Measurements from ENCODE around the gene CDC37.
"Not testable (repeated sequence)": the region's sequence is repeated elsewhere in the genome, so short reads cannot be mapped to it uniquely, and the experiment has no call there.

DNA sequence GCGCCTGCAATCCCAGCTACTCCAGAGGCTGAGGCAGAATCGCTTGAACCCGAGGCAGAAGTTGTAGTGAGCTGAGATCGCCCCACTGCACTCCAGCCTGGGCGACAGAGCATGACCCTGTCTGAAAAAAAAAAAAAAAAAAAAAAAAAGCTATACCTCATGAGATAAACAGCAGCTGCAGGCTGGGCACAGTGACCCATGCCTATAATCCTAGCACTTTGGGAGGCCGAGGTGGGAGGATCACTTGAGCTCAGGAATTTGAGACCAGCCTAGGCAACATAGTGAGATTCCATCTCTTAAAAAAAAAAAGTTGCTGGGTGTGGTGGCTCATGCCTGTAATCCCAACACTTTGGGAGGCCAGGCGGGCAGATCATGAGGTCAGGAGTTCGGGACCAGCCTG is 4.0 kb downstream of the CDC37 start:
- TF ChIP-seq CTCF (IDR thresholded peaks at IDR 0.05 in 2 of 3, conservative IDR thresholded peaks at IDR 0.05 in 1 of 3; ENCODE audit: borderline replicate concordance in 1 of 3, insufficient read depth in 1 of 3, low read depth in 2 of 3, low read length in 2 of 3); EZH2 (IDR thresholded peaks at IDR 0.05); YY1 (IDR thresholded peaks at IDR 0.05; ENCODE audit: extremely low read depth, insufficient replicate concordance, low read depth, low read length); CEBPB (IDR thresholded peaks at IDR 0.05; ENCODE audit: low read depth); RAD21 (IDR thresholded peaks at IDR 0.05; ENCODE audit: low read depth); POLR2A (IDR thresholded peaks at IDR 0.05; ENCODE audit: borderline replicate concordance, extremely low read depth, insufficient read depth, insufficient read length); SP1 (IDR thresholded peaks at IDR 0.05; ENCODE audit: low read depth); ZNF274 (IDR thresholded peaks at IDR 0.05; ENCODE audit: low read depth, low read length): not testable (repeated sequence)
- TF ChIP-seq, protein P1, sequence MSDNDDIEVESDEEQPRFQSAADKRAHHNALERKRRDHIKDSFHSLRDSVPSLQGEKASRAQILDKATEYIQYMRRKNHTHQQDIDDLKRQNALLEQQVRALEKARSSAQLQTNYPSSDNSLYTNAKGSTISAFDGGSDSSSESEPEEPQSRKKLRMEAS (IDR thresholded peaks at IDR 0.05): not testable (repeated sequence)
